Kidney (tissue), 14 donors: ENCODE measurements around the gene IRF4. TPM values are rescaled to one million over a fixed set of nuclear protein-coding genes. Genes with fewer than 3 reads are reported as not detected.
"Not testable (repeated sequence)": the region's sequence is repeated elsewhere in the genome, so short reads cannot be mapped to it uniquely, and the experiment has no call there.

ENCODE experiments used
- DNase-seq, 5 donors: peaks; one replicate each; pipeline ENCODE4 v3.0.0-alpha.2; 2013 to 2020
- FAIRE-seq: peaks from 2 replicates; lab custom pipeline; 2012; peaks lifted over from hg19 to GRCh38; lab: Jason Lieb, UNC
- H3K27ac ChIP-seq, 2 donors: one replicate each; pipeline ENCODE4 v1.7.0; 2013; ENCODE audit warnings: low read depth in 2 of 2, low read length in 2 of 2, inconsistent platforms in 1 of 2
- H3K27me3 ChIP-seq: one replicate; pipeline ENCODE4 v1.7.1; 2013; ENCODE audit warnings: low read length, inconsistent platforms; ENCODE audit not compliant: control insufficient read depth, insufficient read depth
- H3K36me3 ChIP-seq, 3 donors: one replicate each; pipeline versions ENCODE4 v1.7.0 to v1.7.1; 2013; ENCODE audit warnings: low read length in 3 of 3, control low read depth in 1 of 3, inconsistent platforms in 1 of 3; ENCODE audit not compliant: insufficient read depth in 3 of 3, control insufficient read depth in 2 of 3
- H3K4me1 ChIP-seq, 3 donors: one replicate each; pipeline versions ENCODE4 v1.7.0 to v1.7.1; 2013; ENCODE audit warnings: low read length in 3 of 3, inconsistent platforms in 1 of 3, low read depth in 1 of 3; ENCODE audit not compliant: control insufficient read depth in 2 of 3, insufficient read depth in 2 of 3
- H3K4me3 ChIP-seq, 3 donors: one replicate each; pipeline versions ENCODE4 v1.7.0 to v1.8.1; 2013; ENCODE audit warnings: low read length in 3 of 3, control low read depth in 1 of 3, inconsistent platforms in 1 of 3
- H3K9ac ChIP-seq, 3 donors: one replicate each; pipeline versions ENCODE4 v1.7.0 to v1.7.1; 2013; ENCODE audit warnings: low read length in 3 of 3, control low read depth in 1 of 3, inconsistent platforms in 1 of 3
- H3K9me3 ChIP-seq, 3 donors: one replicate each; pipeline versions ENCODE4 v1.7.0 to v1.7.1; 2013; ENCODE audit warnings: low read length in 3 of 3, control low read depth in 1 of 3, inconsistent platforms in 1 of 3; ENCODE audit not compliant: control insufficient read depth in 2 of 3, insufficient read depth in 1 of 3
- intact Hi-C: fragments of 100-400 bp; cut with DNase I; formaldehyde crosslinking; loops from one replicate; pipeline ENCODE4 v1.11.1; 2022
- polyA plus RNA-seq: library from polyadenylated mRNA; stranded (reverse); fragments of 350-450 nt; fragmentation: Illumina TruSeq; extraction: RNeasy Lipid Tissue Mini Kit (QIAGEN cat#74804); gene quantifications from one replicate; pipeline ENCODE4 v1.2.3, GENCODE V29; 2014; ENCODE audit warnings: low read depth, low replicate concordance; ENCODE audit not compliant: insufficient read depth
- total RNA-seq: library from RNA; stranded (reverse); fragmentation: NEBNext Ultra II Directional; extraction: Animal tissue kit (Norgen Biotek cat#: 25700); gene quantifications from one replicate; pipeline ENCODE4 v1.2.1, GENCODE V29; 2021
- TF ChIP-seq, protein P1 (sequence below): IDR thresholded peaks from 3 replicates; pipeline ENCODE4 v1.5.1; 2012; ENCODE audit warnings: mild to moderate bottlenecking, moderate library complexity, borderline replicate concordance; ENCODE audit not compliant: insufficient read depth; ENCODE audit errors: extremely low read depth
- donor health status: control.
- donor health status: control.
- donor health status: control.
- donor health status: control.
- donor health status: control.
- donor health status: DM: yes; HTN: yes; CAD: no.
- donor health status: Normal renal cell carcinoma (clear cell type).

IRF4 gene
- total and polyA plus RNA-seq, 2 donors from 2014 or later: 23.7 TPM; not detected in 1

DNA sequence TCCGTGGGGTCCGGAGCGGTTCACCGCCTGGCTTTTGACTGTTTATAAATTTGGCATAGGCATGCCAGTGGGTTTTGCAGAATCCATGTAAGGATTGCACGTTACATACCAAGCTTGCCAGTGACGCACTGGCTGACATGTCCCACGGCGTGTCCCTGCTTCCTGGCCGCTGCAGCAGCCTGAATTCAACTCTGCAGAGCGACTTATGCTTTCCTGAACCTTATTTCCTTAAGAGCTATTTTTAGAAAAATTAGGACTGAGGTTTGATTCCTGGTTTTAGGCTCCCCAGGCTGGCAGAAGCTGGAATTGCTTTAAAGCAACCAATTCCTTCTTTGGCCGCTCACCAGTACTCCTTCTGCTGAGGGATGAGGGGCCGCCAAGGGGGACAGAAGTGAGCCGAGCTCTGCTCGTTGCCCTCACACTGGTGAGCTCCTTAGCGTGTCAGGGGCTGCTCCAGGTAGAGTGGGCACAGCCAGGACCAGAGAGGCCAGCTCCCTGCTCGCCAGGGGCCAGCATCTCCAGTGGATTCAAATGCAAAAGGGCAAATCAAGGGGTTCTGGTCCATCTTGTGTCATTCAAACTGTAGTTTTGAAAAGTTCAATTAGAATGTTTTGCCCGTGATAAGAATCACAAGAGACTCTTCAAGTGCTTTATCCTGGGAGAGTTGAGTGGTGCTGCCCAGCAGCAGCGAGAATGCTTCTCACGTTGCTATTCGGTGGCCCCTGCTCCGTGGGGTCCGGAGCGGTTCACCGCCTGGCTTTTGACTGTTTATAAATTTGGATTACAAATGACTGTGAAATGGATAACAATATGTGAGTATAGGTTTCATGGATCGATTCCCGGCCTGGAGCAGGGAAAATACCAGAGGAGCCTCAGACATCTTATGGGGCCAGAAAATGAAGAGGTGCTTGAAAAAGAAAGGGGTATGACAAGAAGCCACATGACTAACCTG, 17.5 kb upstream of the IRF4 start:
- intact Hi-C loops: no loop called here
- Histone ChIP-seq H3K27ac (no peak overlapping the region), H3K4me3 (no peak overlapping the region), H3K9me3 (no peaks in the 10 kb centered on the region), H3K9ac (no peak overlapping the region), H3K36me3 (no peaks in the 10 kb centered on the region), H3K27me3 (no peaks in the 10 kb centered on the region), H3K4me1 (peaks cover 0 to 11% (median 0%) of the 10 kb centered on the region in 3 donors)
- DNase-seq (peak in 3 of 5 donors; percentile 57 to 74 (median 74)), FAIRE-seq (no peak)
- TF ChIP-seq, protein P1, sequence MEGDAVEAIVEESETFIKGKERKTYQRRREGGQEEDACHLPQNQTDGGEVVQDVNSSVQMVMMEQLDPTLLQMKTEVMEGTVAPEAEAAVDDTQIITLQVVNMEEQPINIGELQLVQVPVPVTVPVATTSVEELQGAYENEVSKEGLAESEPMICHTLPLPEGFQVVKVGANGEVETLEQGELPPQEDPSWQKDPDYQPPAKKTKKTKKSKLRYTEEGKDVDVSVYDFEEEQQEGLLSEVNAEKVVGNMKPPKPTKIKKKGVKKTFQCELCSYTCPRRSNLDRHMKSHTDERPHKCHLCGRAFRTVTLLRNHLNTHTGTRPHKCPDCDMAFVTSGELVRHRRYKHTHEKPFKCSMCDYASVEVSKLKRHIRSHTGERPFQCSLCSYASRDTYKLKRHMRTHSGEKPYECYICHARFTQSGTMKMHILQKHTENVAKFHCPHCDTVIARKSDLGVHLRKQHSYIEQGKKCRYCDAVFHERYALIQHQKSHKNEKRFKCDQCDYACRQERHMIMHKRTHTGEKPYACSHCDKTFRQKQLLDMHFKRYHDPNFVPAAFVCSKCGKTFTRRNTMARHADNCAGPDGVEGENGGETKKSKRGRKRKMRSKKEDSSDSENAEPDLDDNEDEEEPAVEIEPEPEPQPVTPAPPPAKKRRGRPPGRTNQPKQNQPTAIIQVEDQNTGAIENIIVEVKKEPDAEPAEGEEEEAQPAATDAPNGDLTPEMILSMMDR: peak; percentile 20

DNA sequence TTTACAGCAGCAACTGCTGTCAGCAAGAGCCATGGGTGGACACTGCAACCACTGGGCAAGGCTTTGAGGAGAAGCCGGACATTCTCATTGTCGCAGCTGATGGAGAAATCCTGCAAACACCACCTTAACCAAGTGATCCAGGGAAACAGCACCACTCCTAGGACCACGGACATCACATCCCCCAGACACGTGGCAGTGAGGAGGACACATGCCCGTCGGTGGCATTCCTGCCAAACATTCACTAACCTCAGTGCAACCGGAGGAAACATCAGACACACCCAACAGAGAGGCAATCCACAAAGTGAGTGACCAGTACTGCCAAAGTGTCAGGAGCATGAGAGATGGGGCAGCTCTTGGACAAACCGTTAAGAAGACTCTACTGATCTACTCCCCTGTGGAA, 16.6 kb upstream of the IRF4 start:
- Histone ChIP-seq H3K4me3 (no peak overlapping the region), H3K9me3 (no peaks in the 10 kb centered on the region), H3K9ac (no peak overlapping the region), H3K27ac (no peak overlapping the region), H3K36me3 (no peaks in the 10 kb centered on the region), H3K4me1 (peaks cover 0 to 11% (median 0%) of the 10 kb centered on the region in 3 donors), H3K27me3 (no peaks in the 10 kb centered on the region)
- DNase-seq: peak in 1 of 5 donors; percentile 45
- intact Hi-C loops: no loop called here
- TF ChIP-seq, protein P1: no peak
- FAIRE-seq: no peak

DNA sequence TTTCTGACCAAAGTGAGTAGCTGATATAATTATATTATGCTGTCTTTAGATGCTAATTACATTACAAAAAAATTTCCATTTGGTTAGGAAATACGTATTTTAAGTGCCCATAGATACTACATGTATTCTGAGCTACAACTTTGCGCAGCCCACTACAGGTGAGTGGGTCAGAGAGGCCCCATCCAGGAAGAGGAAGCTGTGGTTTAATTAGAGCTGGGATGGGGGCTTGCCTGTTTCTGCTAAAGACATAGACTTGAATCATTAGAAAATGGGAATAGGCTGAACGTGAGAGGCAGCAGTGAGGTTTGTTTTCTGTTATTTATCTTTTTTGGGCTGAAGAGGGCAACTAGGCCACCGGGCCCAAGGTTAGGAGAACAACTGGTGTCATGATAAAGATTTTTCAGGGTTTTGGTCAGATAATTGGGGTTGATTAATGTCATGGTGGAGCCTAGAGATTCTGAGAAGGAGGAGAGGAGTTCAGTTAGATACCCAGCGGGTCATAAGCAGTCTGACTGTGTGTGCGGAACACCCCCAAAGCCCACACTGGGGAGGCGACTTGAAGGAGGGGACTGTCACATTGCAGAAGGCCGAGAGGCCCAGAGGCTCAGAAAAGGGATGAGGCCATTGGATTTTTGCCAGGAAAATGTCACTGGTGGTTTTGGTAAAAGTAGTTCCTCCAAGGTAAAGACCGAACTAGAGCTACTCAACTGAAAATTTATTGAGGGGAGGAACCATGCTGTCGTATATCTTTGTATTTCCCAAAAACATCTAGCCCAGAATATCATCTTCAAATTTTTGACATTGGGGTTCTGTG, 14.5 kb upstream of the IRF4 start:
- Histone ChIP-seq H3K27me3 (no peaks in the 10 kb centered on the region), H3K9ac (no peak overlapping the region), H3K27ac (no peak overlapping the region), H3K4me3 (no peak overlapping the region), H3K9me3 (no peaks in the 10 kb centered on the region), H3K36me3 (no peaks in the 10 kb centered on the region), H3K4me1 (peaks cover 0 to 11% (median 0%) of the 10 kb centered on the region in 3 donors)
- DNase-seq (peak in 1 of 5 donors; percentile 47), FAIRE-seq (no peak)
- TF ChIP-seq, protein P1: no peak
- intact Hi-C loops: no loop called here

DNA sequence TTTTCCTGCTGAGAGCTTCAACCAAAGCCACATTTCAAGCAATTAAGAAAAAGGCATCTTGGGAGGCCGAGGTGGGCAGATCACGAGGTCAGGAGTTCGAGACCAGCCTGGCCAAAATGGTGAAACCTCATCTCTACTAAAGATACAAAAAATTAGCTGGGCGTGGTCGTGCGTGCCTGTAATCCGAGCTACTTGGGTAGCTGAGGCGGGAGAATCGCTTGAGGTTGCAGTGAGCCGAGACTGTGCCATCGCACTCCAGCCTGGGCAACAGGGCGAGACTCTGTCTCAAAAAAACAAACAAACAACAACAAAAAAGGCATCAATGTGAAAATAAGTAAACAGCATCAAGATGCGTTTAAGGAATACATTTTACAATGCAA, 13.9 kb upstream of the IRF4 start:
- H3K9me3 ChIP-seq, H3K27me3 ChIP-seq, H3K27ac ChIP-seq, H3K36me3 ChIP-seq, H3K9ac ChIP-seq, intact Hi-C loops, FAIRE-seq, H3K4me3 ChIP-seq: not testable (repeated sequence)
- peaks cover 0 to 11% (median 0%) of the 10 kb centered on the region in 3 donors for H3K4me1 ChIP-seq
- DNase-seq: peak in 1 of 5 donors; percentile 41
